ENCODE results near the gene CYB561D1. TPM values are rescaled to one million over a fixed set of nuclear protein-coding genes. Genes with fewer than 3 reads are reported as not detected.

CYB561D1 gene
- total RNA-seq, 1 donor from 2014 or later, result 11.1 TPM

DNA sequence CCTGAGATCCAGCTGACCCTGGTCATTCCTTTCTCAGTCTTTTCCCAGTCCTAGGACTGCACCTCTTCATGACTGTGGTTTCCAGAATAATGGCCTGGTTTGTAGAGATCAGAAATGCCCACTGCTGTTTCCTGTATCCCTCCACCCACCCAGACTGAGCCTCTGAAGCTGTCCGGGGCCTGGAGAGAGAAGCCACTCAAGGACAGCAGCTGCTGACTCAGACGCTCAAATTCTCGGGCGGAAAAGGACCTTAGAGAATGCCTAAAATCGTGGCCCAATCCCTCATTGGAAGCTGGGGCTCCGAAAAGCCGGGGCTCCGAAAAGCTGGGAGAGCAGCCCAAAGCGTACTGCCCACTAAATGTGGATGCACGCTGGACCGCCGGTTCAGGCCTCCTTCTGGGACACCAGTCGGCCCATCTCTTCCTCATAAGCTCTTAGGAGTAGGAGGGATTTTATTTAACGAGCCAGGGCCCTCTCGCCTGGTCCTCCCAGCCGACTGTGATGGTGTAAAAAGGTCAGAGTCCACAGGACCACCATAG, 38.0 kb downstream of the CYB561D1 start:
- no peaks in the 10 kb centered on the region for H3K9me3 Mint-ChIP-seq (ENCODE audit: low read depth)

DNA sequence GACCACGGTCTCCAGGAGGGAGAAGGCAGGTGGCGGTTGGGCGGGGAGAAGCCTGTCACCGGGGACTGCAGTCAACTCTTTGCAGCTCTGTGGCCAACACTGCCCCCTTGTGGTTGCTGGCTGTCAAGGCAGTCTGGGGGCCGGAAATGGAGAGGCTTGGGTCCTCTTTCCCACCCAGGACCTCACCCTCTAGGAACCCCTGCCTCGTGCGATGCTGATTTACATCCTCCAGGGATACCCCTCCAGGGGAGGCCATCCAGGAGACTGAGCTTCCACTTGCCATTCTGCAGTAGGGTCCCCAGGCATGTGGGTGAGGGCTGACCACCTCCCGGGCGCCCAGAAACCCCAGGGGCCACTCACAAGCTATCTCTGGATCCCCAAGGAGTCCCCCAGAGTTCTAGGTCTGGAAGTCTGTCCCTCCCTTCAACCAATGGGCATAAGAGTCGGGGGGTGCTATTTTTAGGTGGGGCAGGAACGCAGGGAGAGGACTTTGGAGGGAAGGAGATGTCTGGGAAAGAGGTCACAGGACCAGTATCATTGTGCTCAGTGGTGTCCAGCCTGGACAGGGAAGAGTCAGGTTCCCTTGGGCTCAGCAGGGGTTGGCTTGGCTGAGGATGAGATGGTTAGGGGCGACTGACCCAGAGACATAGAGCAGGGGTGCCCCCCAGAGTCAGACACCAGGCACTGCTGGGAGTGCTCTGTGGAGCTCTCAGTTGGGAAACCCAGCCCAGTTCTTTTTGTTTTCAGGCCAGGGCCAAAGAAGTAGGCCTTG, 38.7 kb downstream of the CYB561D1 start:
- no peak overlapping the region for H3K27ac Mint-ChIP-seq

More for the DNA sequence above, 38.0 kb downstream of the CYB561D1 start:
- TF ChIP-seq, protein P1, sequence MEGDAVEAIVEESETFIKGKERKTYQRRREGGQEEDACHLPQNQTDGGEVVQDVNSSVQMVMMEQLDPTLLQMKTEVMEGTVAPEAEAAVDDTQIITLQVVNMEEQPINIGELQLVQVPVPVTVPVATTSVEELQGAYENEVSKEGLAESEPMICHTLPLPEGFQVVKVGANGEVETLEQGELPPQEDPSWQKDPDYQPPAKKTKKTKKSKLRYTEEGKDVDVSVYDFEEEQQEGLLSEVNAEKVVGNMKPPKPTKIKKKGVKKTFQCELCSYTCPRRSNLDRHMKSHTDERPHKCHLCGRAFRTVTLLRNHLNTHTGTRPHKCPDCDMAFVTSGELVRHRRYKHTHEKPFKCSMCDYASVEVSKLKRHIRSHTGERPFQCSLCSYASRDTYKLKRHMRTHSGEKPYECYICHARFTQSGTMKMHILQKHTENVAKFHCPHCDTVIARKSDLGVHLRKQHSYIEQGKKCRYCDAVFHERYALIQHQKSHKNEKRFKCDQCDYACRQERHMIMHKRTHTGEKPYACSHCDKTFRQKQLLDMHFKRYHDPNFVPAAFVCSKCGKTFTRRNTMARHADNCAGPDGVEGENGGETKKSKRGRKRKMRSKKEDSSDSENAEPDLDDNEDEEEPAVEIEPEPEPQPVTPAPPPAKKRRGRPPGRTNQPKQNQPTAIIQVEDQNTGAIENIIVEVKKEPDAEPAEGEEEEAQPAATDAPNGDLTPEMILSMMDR (IDR thresholded peaks at IDR 0.05; ENCODE audit: unreplicated experiment), result no peak
- no peaks in the 10 kb centered on the region for H3K36me3 Mint-ChIP-seq (ENCODE audit: insufficient read depth)
- H3K27ac Mint-ChIP-seq, result no peak overlapping the region
- H3K4me1 Mint-ChIP-seq (ENCODE audit: low read depth), result peaks cover 7% of the 10 kb centered on the region
- peaks cover 25% of the 10 kb centered on the region for H3K27me3 Mint-ChIP-seq
- no peak for DNase-seq (ENCODE audit: low spot score, unreplicated experiment)
- no peak overlapping the region for H3K4me3 Mint-ChIP-seq (ENCODE audit: low read depth)

DNA sequence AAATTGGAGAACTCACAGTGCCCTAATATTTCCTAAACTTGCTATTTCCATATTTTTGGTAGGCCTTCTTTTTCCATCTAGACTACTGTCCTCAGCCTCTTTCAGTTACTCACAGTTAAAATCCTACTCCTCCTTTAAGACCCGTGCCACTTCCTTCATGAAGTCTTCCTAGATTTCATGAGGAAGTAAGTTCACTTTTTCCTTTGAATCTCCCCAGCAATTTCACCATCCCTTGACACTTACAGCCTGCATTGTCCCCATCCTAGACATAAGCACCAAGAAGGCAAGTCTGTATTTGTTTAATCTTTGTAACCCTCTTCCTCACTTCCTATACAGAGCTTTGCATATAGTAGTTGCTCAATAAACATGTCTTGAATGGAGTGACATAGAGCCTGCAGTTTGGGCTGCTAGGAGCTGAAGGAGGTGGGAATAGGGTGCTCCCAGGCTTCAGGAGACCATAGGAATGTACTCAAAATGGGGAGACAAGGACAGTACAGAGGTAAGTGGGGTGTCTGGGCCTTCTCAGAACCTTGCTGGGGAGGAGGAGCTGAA, 40.5 kb downstream of the CYB561D1 start:
- H3K4me3 Mint-ChIP-seq (ENCODE audit: low read depth), result no peak overlapping the region
- no peaks in the 10 kb centered on the region for H3K9me3 Mint-ChIP-seq (ENCODE audit: low read depth)
- H3K27me3 Mint-ChIP-seq, result peaks cover 16% of the 10 kb centered on the region
- no peak for DNase-seq (ENCODE audit: low spot score, unreplicated experiment)
- TF ChIP-seq, protein P1 (IDR thresholded peaks at IDR 0.05; ENCODE audit: unreplicated experiment), result no peak
- H3K36me3 Mint-ChIP-seq (ENCODE audit: insufficient read depth), result no peaks in the 10 kb centered on the region
- no peak overlapping the region for H3K27ac Mint-ChIP-seq
- peaks cover 7% of the 10 kb centered on the region for H3K4me1 Mint-ChIP-seq (ENCODE audit: low read depth)

More for the DNA sequence above, 38.7 kb downstream of the CYB561D1 start:
- H3K4me1 Mint-ChIP-seq (ENCODE audit: low read depth), result peaks cover 7% of the 10 kb centered on the region
- DNase-seq (ENCODE audit: low spot score, unreplicated experiment), result peak; percentile 90
- peaks cover 18% of the 10 kb centered on the region for H3K27me3 Mint-ChIP-seq
- H3K4me3 Mint-ChIP-seq (ENCODE audit: low read depth), result no peak overlapping the region
- no peaks in the 10 kb centered on the region for H3K36me3 Mint-ChIP-seq (ENCODE audit: insufficient read depth)
- TF ChIP-seq, protein P1 (IDR thresholded peaks at IDR 0.05; ENCODE audit: unreplicated experiment), result peak; percentile 91
- H3K9me3 Mint-ChIP-seq (ENCODE audit: low read depth), result no peaks in the 10 kb centered on the region

DNA sequence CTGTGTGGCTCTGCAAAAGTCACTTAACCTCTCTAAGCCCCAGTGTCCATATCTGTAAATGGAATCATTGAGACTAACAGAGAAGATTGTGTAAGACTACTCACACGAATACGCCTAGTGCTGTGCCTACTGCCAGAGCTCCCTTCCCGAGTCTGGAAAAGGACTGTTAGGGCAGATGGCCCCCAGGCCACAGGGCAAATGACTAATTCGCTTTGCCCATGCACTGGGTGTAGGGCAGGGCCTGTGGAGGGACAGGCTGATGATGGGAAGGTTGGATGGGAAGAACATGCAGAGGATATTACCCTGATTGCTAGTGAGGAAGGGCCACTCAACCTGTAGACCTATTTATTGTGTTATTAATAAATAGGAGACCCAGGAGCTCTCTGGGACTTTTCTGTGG, 41.6 kb downstream of the CYB561D1 start:
- H3K4me1 Mint-ChIP-seq (ENCODE audit: low read depth), result peaks cover 3% of the 10 kb centered on the region
- no peak for DNase-seq (ENCODE audit: low spot score, unreplicated experiment)
- no peaks in the 10 kb centered on the region for H3K9me3 Mint-ChIP-seq (ENCODE audit: low read depth)
- no peak overlapping the region for H3K4me3 Mint-ChIP-seq (ENCODE audit: low read depth)
- TF ChIP-seq, protein P1 (IDR thresholded peaks at IDR 0.05; ENCODE audit: unreplicated experiment), result no peak
- H3K36me3 Mint-ChIP-seq (ENCODE audit: insufficient read depth), result no peaks in the 10 kb centered on the region
- H3K27me3 Mint-ChIP-seq, result peaks cover 21% of the 10 kb centered on the region
- H3K27ac Mint-ChIP-seq, result no peak overlapping the region

DNA sequence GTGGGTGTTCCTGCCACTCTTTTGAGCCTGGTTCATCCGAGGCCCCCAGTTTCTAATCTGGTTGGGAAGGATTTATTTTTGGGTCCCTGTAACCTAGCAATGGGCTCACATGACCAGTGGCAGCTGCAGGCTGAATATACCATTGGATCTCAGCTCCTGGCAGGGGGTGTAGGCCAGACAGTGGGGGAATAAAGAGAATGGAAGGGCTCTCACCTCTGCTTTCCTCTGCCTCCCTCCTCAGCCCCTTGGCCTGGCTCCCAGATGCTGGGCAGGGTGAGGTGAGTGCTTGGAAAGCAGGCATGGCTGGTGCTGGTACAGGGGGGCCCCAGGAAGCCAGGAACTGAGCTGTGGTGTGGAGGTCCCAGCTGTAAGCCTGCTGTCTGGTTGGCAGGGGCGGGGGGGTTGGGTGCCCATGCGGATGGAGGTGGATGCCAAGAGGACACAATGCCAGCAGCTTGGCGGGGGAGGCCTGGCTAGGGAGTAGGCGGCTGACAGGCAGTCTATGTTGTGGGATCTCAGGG, 42.1 kb downstream of the CYB561D1 start:
- Mint-ChIP-seq H3K4me3 (ENCODE audit: low read depth) (no peak overlapping the region), H3K9me3 (ENCODE audit: low read depth) (no peaks in the 10 kb centered on the region), H3K4me1 (ENCODE audit: low read depth) (peaks cover 3% of the 10 kb centered on the region), H3K27ac (no peak overlapping the region), H3K27me3 (peaks cover 22% of the 10 kb centered on the region), H3K36me3 (ENCODE audit: insufficient read depth) (no peaks in the 10 kb centered on the region)
- no peak for DNase-seq (ENCODE audit: low spot score, unreplicated experiment)
- TF ChIP-seq, protein P1 (IDR thresholded peaks at IDR 0.05; ENCODE audit: unreplicated experiment), result no peak

All from progenitor cell of endocrine pancreas (in vitro differentiated cells).